IMR-90 (cell line): ENCODE measurements around the gene LPIN1. TPM values are rescaled to one million over a fixed set of nuclear protein-coding genes. Genes with fewer than 3 reads are reported as not detected.

Source experiments
- ATAC-seq: fragments of 200-7000 bp; cut with Tn5 transposase; 2 replicates; pipeline ENCODE4 v1.9.1; 2020; ENCODE audit warnings: low read depth, mild to moderate bottlenecking, moderate library complexity
- BruUV-seq: library from RNA; stranded (reverse); fragments of 400-500 nt; replicated peaks from 2 replicates; lab custom pipeline; 2021; lab: Mats Ljungman, UMichigan
- CTCF ChIA-PET: fragments of 300-600 bp; formaldehyde crosslinking; extraction: SDS; loops from one replicate; lab custom pipeline; 2021; ENCODE audit warnings: antibody characterized with exemption; lab: Yijun Ruan, JAX
- POLR2A ChIA-PET: fragments of 300-600 bp; sonication (Branson Sonifier 250); formaldehyde crosslinking; loops from one replicate; lab custom pipeline; 2022; ENCODE audit warnings: antibody characterized with exemption; ENCODE audit not compliant: unreplicated experiment; lab: Charles Lee
- DNase-seq: peaks from one replicate; pipeline ENCODE4 v3.0.0; 2013
- H2AFZ ChIP-seq: replicated peaks from 2 replicates; pipeline ENCODE3; 2013; ENCODE audit warnings: low read length, mild to moderate bottlenecking; ENCODE audit not compliant: poor library complexity
- H2AK5ac ChIP-seq: 2 replicates; pipeline ENCODE4 v1.6.1; 2013; ENCODE audit warnings: low read depth, low read length, inconsistent platforms
- H2AK9ac ChIP-seq: replicated peaks from 2 replicates; pipeline ENCODE3; 2013; ENCODE audit warnings: mild to moderate bottlenecking, low read depth, low read length, moderate library complexity; ENCODE audit not compliant: poor library complexity
- H2BK120ac ChIP-seq: 2 replicates; pipeline ENCODE4 v1.6.1; 2013; ENCODE audit warnings: low read depth, low read length, inconsistent platforms
- H2BK15ac ChIP-seq: 3 replicates; pipeline ENCODE4 v1.6.1; 2013; ENCODE audit warnings: low read depth, low read length, inconsistent platforms
- H2BK20ac ChIP-seq: 2 replicates; pipeline ENCODE4 v1.6.1; 2013; ENCODE audit warnings: low read depth, mild to moderate bottlenecking, inconsistent platforms, low read length, moderate library complexity
- H2BK5ac ChIP-seq: 2 replicates; pipeline ENCODE4 v1.6.1; 2013; ENCODE audit warnings: mild to moderate bottlenecking, low read depth, low read length, inconsistent platforms; ENCODE audit not compliant: poor library complexity, severe bottlenecking
- H3K14ac ChIP-seq: replicated peaks from 2 replicates; pipeline ENCODE4 v1.6.1; 2013; ENCODE audit warnings: low read depth, low read length, inconsistent platforms
- H3K18ac ChIP-seq: 2 replicates; pipeline ENCODE4 v1.6.1; 2013; ENCODE audit warnings: low read depth, low read length, control low read depth
- H3K23ac ChIP-seq: 2 replicates; pipeline ENCODE4 v1.6.1; 2013; ENCODE audit warnings: low read depth, low read length, inconsistent platforms
- H3K27ac ChIP-seq: 2 replicates; pipeline ENCODE4 v1.5.1; 2013; ENCODE audit warnings: mild to moderate bottlenecking, control low read depth, low read length; ENCODE audit not compliant: insufficient read depth
- H3K27me3 ChIP-seq: 2 replicates; pipeline ENCODE4 v1.6.1; 2013; ENCODE audit warnings: low read length; ENCODE audit not compliant: control insufficient read depth, insufficient read depth
- H3K36me3 ChIP-seq: 2 replicates; pipeline ENCODE4 v1.6.1; 2013; ENCODE audit warnings: low read length, mixed read lengths; ENCODE audit not compliant: control insufficient read depth, insufficient read depth
- H3K4ac ChIP-seq: 2 replicates; pipeline ENCODE4 v1.6.1; 2013; ENCODE audit warnings: low read depth, low read length, inconsistent platforms
- H3K4me1 ChIP-seq: 2 replicates; pipeline ENCODE4 v1.6.1; 2013; ENCODE audit warnings: low read length, mixed read lengths; ENCODE audit not compliant: control insufficient read depth, insufficient read depth
- H3K4me2 ChIP-seq: 2 replicates; pipeline ENCODE4 v1.6.1; 2013; ENCODE audit warnings: low read depth, mild to moderate bottlenecking, control low read depth, low read length, moderate library complexity
- H3K4me3 ChIP-seq: 2 replicates; pipeline ENCODE4 v1.5.1; 2013; ENCODE audit warnings: low read depth, mild to moderate bottlenecking, control low read depth, low read length, moderate library complexity; ENCODE audit not compliant: insufficient read depth
- H3K56ac ChIP-seq: 2 replicates; pipeline ENCODE4 v1.6.1; 2013; ENCODE audit warnings: low read length, inconsistent platforms; ENCODE audit not compliant: insufficient read depth; ENCODE audit errors: extremely low read depth
- H3K79me1 ChIP-seq, 2 experiments: 2 replicates each; pipeline ENCODE4 v1.6.1; 2013; ENCODE audit warnings: low read length in 2 of 2, inconsistent platforms in 1 of 2, low read depth in 1 of 2
- H3K9ac ChIP-seq: 2 replicates; pipeline ENCODE4 v1.6.1; 2013; ENCODE audit warnings: low read depth, low read length, control low read depth
- H3K9me1 ChIP-seq: 2 replicates; pipeline ENCODE4 v1.6.1; 2013; ENCODE audit warnings: low read length, inconsistent platforms; ENCODE audit not compliant: insufficient read depth
- H3K9me3 ChIP-seq: 2 replicates; pipeline ENCODE4 v1.6.1; 2013; ENCODE audit warnings: low read length; ENCODE audit not compliant: control insufficient read depth, insufficient read depth
- H4K20me1 ChIP-seq: 2 replicates; pipeline ENCODE4 v1.6.1; 2013; ENCODE audit warnings: low read length, inconsistent platforms; ENCODE audit not compliant: insufficient read depth
- H4K5ac ChIP-seq: 2 replicates; pipeline ENCODE4 v1.6.1; 2013; ENCODE audit warnings: mild to moderate bottlenecking, low read depth, low read length, control low read depth
- H4K8ac ChIP-seq, 2 experiments: 2 replicates each; pipeline ENCODE4 v1.6.1; 2013; ENCODE audit warnings: low read depth in 2 of 2, low read length in 2 of 2, control low read depth in 1 of 2, inconsistent platforms in 1 of 2
- H4K91ac ChIP-seq: 2 replicates; pipeline ENCODE4 v1.6.1; 2013; ENCODE audit warnings: low read depth, low read length, inconsistent platforms; ENCODE audit not compliant: insufficient read depth
- BHLHE40 ChIP-seq: fragments of 150-350 bp; IDR thresholded peaks from 2 replicates; pipeline ENCODE4 v1.6.1; 2016; ENCODE audit warnings: mild to moderate bottlenecking, low read depth, low read length
- CEBPB ChIP-seq: IDR thresholded peaks from 2 replicates; pipeline ENCODE4 v1.6.1; 2012; ENCODE audit warnings: low read depth, low read length, improper control_type of control experiment
- CHD1 ChIP-seq: IDR thresholded peaks from 2 replicates; pipeline ENCODE4 v1.6.1; 2012; ENCODE audit warnings: low read depth, low read length, improper control_type of control experiment
- CTCF ChIP-seq: conservative IDR thresholded peaks from 2 replicates; pipeline ENCODE4 v1.5.1; 2012; ENCODE audit warnings: mild to moderate bottlenecking, low read depth, low read length, improper control_type of control experiment
- ELK1 ChIP-seq: fragments of 150-350 bp; IDR thresholded peaks from 2 replicates; pipeline ENCODE4 v1.6.1; 2016; ENCODE audit warnings: low read depth, mild to moderate bottlenecking, low read length, moderate library complexity, borderline replicate concordance
- FOS ChIP-seq: fragments of 150-350 bp; IDR thresholded peaks from 2 replicates; pipeline ENCODE4 v1.6.1; 2016; ENCODE audit warnings: low read depth, low read length
- MAFK ChIP-seq: IDR thresholded peaks from 2 replicates; pipeline ENCODE4 v1.6.1; 2012; ENCODE audit warnings: low read depth, low read length, improper control_type of control experiment
- MAZ ChIP-seq: IDR thresholded peaks from 2 replicates; pipeline ENCODE4 v1.6.1; 2012; ENCODE audit warnings: low read depth, mild to moderate bottlenecking, low read length, improper control_type of control experiment, moderate library complexity, borderline replicate concordance
- MXI1 ChIP-seq: IDR thresholded peaks from 2 replicates; pipeline ENCODE4 v1.6.1; 2012; ENCODE audit warnings: low read depth, mild to moderate bottlenecking, low read length, moderate library complexity, borderline replicate concordance
- NFE2L2 ChIP-seq: fragments of 150-350 bp; IDR thresholded peaks from 2 replicates; pipeline ENCODE4 v1.6.1; 2016; ENCODE audit warnings: low read depth, mild to moderate bottlenecking, low read length
- POLR2A ChIP-seq: IDR thresholded peaks from 2 replicates; pipeline ENCODE4 v1.6.1; 2012; ENCODE audit warnings: mild to moderate bottlenecking, low read depth, low read length
- RAD21 ChIP-seq: IDR thresholded peaks from 2 replicates; pipeline ENCODE4 v1.6.1; 2012; ENCODE audit warnings: low read length, improper control_type of control experiment
- RCOR1 ChIP-seq: IDR thresholded peaks from 2 replicates; pipeline ENCODE4 v1.6.1; 2012; ENCODE audit warnings: mild to moderate bottlenecking, low read length, improper control_type of control experiment; ENCODE audit not compliant: insufficient replicate concordance
- RFX5 ChIP-seq: IDR thresholded peaks from 2 replicates; pipeline ENCODE4 v1.8.0; 2012; ENCODE audit warnings: low read depth, mild to moderate bottlenecking, low read length, moderate library complexity
- SMC3 ChIP-seq: fragments of 150-350 bp; IDR thresholded peaks from 2 replicates; pipeline ENCODE4 v1.6.1; 2016; ENCODE audit warnings: low read depth, mild to moderate bottlenecking, antibody characterized with exemption, low read length, moderate library complexity
- USF2 ChIP-seq: fragments of 150-350 bp; IDR thresholded peaks from 2 replicates; pipeline ENCODE4 v1.6.1; 2017; ENCODE audit warnings: mild to moderate bottlenecking, antibody characterized with exemption, low read length, low read depth
- WGBS, 2 experiments: methylation state at CpG; one replicate each; pipeline versions ENCODE4 v1.1.5 to v1.1.7; 2013; ENCODE audit warnings: missing lambda C conversion rate in 2 of 2; ENCODE audit not compliant: insufficient read length in 1 of 2; ENCODE audit errors: extremely low coverage in 2 of 2; 5-methylcytosine and 5-hydroxymethylcytosine counted together
- dilution Hi-C: fragments of 300-500 bp; cut with HindIII; formaldehyde crosslinking; loops from one replicate; pipeline ENCODE4 v1.14.3; 2018; ENCODE audit warnings: low sequenced_read_pairs; ENCODE audit not compliant: unreplicated experiment
- in situ Hi-C: fragments of 300-500 bp; cut with MboI; formaldehyde crosslinking; loops from 3 replicates; pipeline ENCODE4 v1.14.3; 2019; ENCODE audit warnings: low sequenced_read_pairs, inconsistent platforms, mixed read lengths
- intact Hi-C: fragments of 100-400 bp; cut with micrococcal nuclease; formaldehyde crosslinking; loops from 2 replicates; pipeline ENCODE4 v1.10.0; 2022
- polyA plus RNA-seq, 3 experiments: library from polyadenylated mRNA; depleted of rRNA; stranded (reverse); fragments of >200 nt; gene quantifications; 2 replicates each; pipeline ENCODE4 v1.2.3, GENCODE V29; 2012; ENCODE audit warnings: low replicate concordance in 1 of 3
- total RNA-seq: library from RNA; depleted of rRNA; stranded (reverse); fragments of >200 nt; gene quantifications from 2 replicates; pipeline ENCODE4 v1.2.3, GENCODE V29; 2012

The LPIN1 gene
- total and polyA plus RNA-seq, 2 of the 4 experiments (the other 2 are of a cell fraction) = 21.3 to 25.1 TPM

GRCh38 chr2:11768946-11769345, 22.5 kb downstream of the LPIN1 start:
- CTCF ChIA-PET = no interaction called here
- H3K36me3 ChIP-seq = peaks cover 51% of the 10 kb centered on the region

More at GRCh38 chr2:11768946-11769345, 22.5 kb downstream of the LPIN1 start:
- no peak overlapping the region for H2AFZ ChIP-seq
- H3K9ac ChIP-seq = no peak overlapping the region
- dilution Hi-C loops (no loop called here), intact Hi-C loops (no loop called here), in situ Hi-C loops (loop anchor here (25.0 kb wide), 1 partner anchor 632 kb away; a partner anchor contains a TSS)
- no peak overlapping the region for H2BK5ac ChIP-seq
- no peak overlapping the region for H2AK5ac ChIP-seq
- H3K9me3 ChIP-seq = no peaks in the 10 kb centered on the region
- no peak overlapping the region for H3K4me2 ChIP-seq
- no peak overlapping the region for H3K23ac ChIP-seq
- ATAC-seq (no peak), DNase-seq (no peak)
- H2BK20ac ChIP-seq = no peak overlapping the region
- H4K91ac ChIP-seq = no peak overlapping the region
- no peak overlapping the region for H3K56ac ChIP-seq
- POLR2A ChIA-PET = no interaction called here
- no peak overlapping the region for H4K8ac ChIP-seq
- no peak overlapping the region for H4K5ac ChIP-seq
- WGBS, 2 experiments = no CpG with 5 or more reads among the region's 3 CpGs
- H3K27me3 ChIP-seq = no peaks in the 10 kb centered on the region
- H3K14ac ChIP-seq = no peak overlapping the region
- no TSS peak for BruUV-seq
- H2AK9ac ChIP-seq = no peak overlapping the region
- peaks cover 5% of the 10 kb centered on the region; the same call in 1 of the 2 replicates for H4K20me1 ChIP-seq
- no peak overlapping the region for H3K4me3 ChIP-seq
- no peak overlapping the region for H3K4ac ChIP-seq
- H3K18ac ChIP-seq = no peak overlapping the region
- no peak overlapping the region for H3K27ac ChIP-seq
- H3K79me1 ChIP-seq = peaks cover 0 to 13% of the 10 kb centered on the region in 2 experiments; a peak in 2 of 4 replicates
- no peak overlapping the region for H2BK15ac ChIP-seq
- TF ChIP-seq MAZ (no peak), MAFK (no peak), RCOR1 (no peak), BHLHE40 (no peak), USF2 (no peak), SMC3 (no peak), FOS (no peak), CHD1 (no peak), RAD21 (no peak), ELK1 (no peak), RFX5 (no peak), POLR2A (no peak), NFE2L2 (no peak), CTCF (no peak), MXI1 (no peak), CEBPB (no peak)
- peaks cover under 1% of the 10 kb centered on the region; the same call in 1 of the 2 replicates for H3K4me1 ChIP-seq
- no peak overlapping the region for H2BK120ac ChIP-seq
- H3K9me1 ChIP-seq = peaks cover 3% of the 10 kb centered on the region
